Measurements from ENCODE around the gene MTHFD1. TPM values are rescaled to one million over a fixed set of nuclear protein-coding genes. Genes with fewer than 3 reads are reported as not detected.

The MTHFD1 gene
- total and polyA plus RNA-seq, 9 of the 15 experiments (the other 6 are each of a cell fraction or from before 2014, with no cell fraction given): 66.7 to 158 (median 90.9) TPM

- Histone ChIP-seq H3K36me3 (ENCODE audit: control insufficient read depth, insufficient read depth, low read length) (no peaks in the 10 kb centered on the region; the same call in 2 of the 3 replicates), H3K4me2 (ENCODE audit: insufficient read depth, low read length) (peak overlapping the region; percentile 78), H4K20me1 (replicated peaks; ENCODE audit: control insufficient read depth, insufficient read depth, low read length) (no peaks in the 10 kb centered on the region), H3K9me3 (replicated peaks; ENCODE audit: control insufficient read depth, insufficient read depth, low read depth, low read length) (no peaks in the 10 kb centered on the region), H3K27me3 (ENCODE audit: control insufficient read depth in 2 of 2, insufficient read depth in 2 of 2, low read length in 2 of 2) (no peaks in the 10 kb centered on the region), H2AFZ (ENCODE audit: low read depth, low read length) (peak overlapping the region; percentile 90), H3K4me1 (replicated peaks in 1 of 2; ENCODE audit: control insufficient read depth in 2 of 2, insufficient read depth in 2 of 2, low read length in 2 of 2) (peaks cover 25 to 34% of the 10 kb centered on the region in 2 experiments), H3K27ac (ENCODE audit: extremely low read depth, low read depth, low read length) (peak overlapping the region; percentile 91), H3K9me1 (ENCODE audit: control insufficient read depth, insufficient read depth, low read length) (no peaks in the 10 kb centered on the region), H3K4me3 (peak overlapping the region; percentile 64), H3K79me2 (ENCODE audit: control insufficient read depth, insufficient read depth, low read length) (peaks cover 41% of the 10 kb centered on the region), H3K9ac (ENCODE audit: insufficient read depth in 1 of 2, low read depth in 2 of 2, low read length in 2 of 2) (peak overlapping the region; percentile 85 to 89)
- ChIA-PET POLR2A (interaction anchor here (0.6 to 1.0 kb wide), 2 partner anchors 8 to 48 kb away, joined by 3 read pairs; no protein-coding TSS in a partner anchor), CTCF (ENCODE audit: low intra/inter-chr PET ratio) (no interaction called here)
- FAIRE-seq (peak; percentile 80), DNase-seq (ENCODE audit: extremely low read depth in 1 of 4, low spot score in 3 of 4) (peak in 2 of 4 experiments; percentile 18 to 57), ATAC-seq (peak; percentile 0; the same call in 2 of the 3 replicates)
- intact Hi-C loops (cut with micrococcal nuclease) (no loop called here), in situ Hi-C loops (cut with MboI) (no loop called here)
- BruUV-seq (replicated peaks): no TSS peak
- 1% methylated on average over 23 of the region's 29 CpGs for WGBS (ENCODE audit: insufficient coverage, low coverage, missing lambda C conversion rate)
- TF ChIP-seq FOXO4 (CRISPR knock-in tag; IDR thresholded peaks at IDR 0.05) (no peak), PHF21A (IDR thresholded peaks at IDR 0.05; ENCODE audit: borderline replicate concordance, low read depth) (no peak), ZNF695 (CRISPR knock-in tag; IDR thresholded peaks at IDR 0.05) (no peak), GMEB1 (CRISPR knock-in tag; IDR thresholded peaks at IDR 0.05) (no peak), ELF1 (tag; IDR thresholded peaks at IDR 0.05) (no peak), ZNF217 (CRISPR knock-in tag; IDR thresholded peaks at IDR 0.05) (no peak), JUN (IDR thresholded peaks at IDR 0.05; ENCODE audit: borderline replicate concordance, low read depth, low read length) (no peak), JUN (CRISPR knock-in tag; IDR thresholded peaks at IDR 0.05; ENCODE audit: borderline replicate concordance) (no peak), MEF2D (tag; conservative IDR thresholded peaks at IDR 0.05; ENCODE audit: low read depth) (no peak), U2AF1 (optimal IDR thresholded peaks at IDR 0.05; ENCODE audit: low read depth, low read length) (no peak), ZBTB33 (CRISPR knock-in tag; IDR thresholded peaks at IDR 0.05) (no peak), ZNF143 (CRISPR knock-in tag; IDR thresholded peaks at IDR 0.05) (no peak), FOXK2 (conservative IDR thresholded peaks at IDR 0.05 in 1 of 2, IDR thresholded peaks at IDR 0.05 in 1 of 2; ENCODE audit: low read depth in 2 of 2) (no peak), ZNF174 (CRISPR knock-in tag; IDR thresholded peaks at IDR 0.05) (no peak), MCM5 (IDR thresholded peaks at IDR 0.05; ENCODE audit: low read depth) (no peak), HNRNPLL (IDR thresholded peaks at IDR 0.05; ENCODE audit: low read depth, low read length, poor library complexity, severe bottlenecking) (peak; percentile 95), KAT2B (IDR thresholded peaks at IDR 0.05; ENCODE audit: low read depth, low read length) (no peak), DACH1 (IDR thresholded peaks at IDR 0.05; ENCODE audit: partially characterized antibody) (no peak), ZNF41 (CRISPR knock-in tag; conservative IDR thresholded peaks at IDR 0.05) (no peak), DPF2 (IDR thresholded peaks at IDR 0.05) (0 out of 2 replicates have a peak, but pooled peaks have one; percentile 19)
Observed at GRCh38 chr14:64502887-64503433, 114.8 kb downstream of the MTHFD1 start.
